K562 (cell line): ENCODE data around the gene KITLG. TPM values are rescaled to one million over a fixed set of nuclear protein-coding genes. Genes with fewer than 3 reads are reported as not detected.

Experiments
- ATAC-seq: fragments of 200-7000 bp; cut with Tn5 transposase; 3 replicates; pipeline ENCODE4 v1.9.1; 2020; ENCODE audit warnings: moderate library complexity
- BruUV-seq: library from RNA; stranded (reverse); fragments of 400-500 nt; replicated peaks from 2 replicates; lab custom pipeline; 2021; lab: Mats Ljungman, UMichigan
- CTCF ChIA-PET: fragments of 300-600 bp; formaldehyde crosslinking; extraction: SDS; loops from one replicate; lab custom pipeline; 2021; ENCODE audit warnings: low intra/inter-chr PET ratio; lab: Yijun Ruan, JAX
- POLR2A ChIA-PET: fragments of 300-600, 350-650 bp; sonication (Branson Sonifier 250); formaldehyde crosslinking; extraction: SDS; loops from one replicate; lab custom pipeline; 2021; ENCODE audit warnings: antibody characterized with exemption, inconsistent platforms; lab: Yijun Ruan, JAX
- DNase-seq, 4 experiments: peaks; one replicate each; pipeline versions ENCODE4 v3.0.0 to v3.0.0-alpha.2; 2011 to 2018; ENCODE audit warnings: low spot score in 3 of 4, mixed read lengths in 3 of 4; ENCODE audit errors: extremely low read depth in 1 of 4
- FAIRE-seq: peaks from 2 replicates; lab custom pipeline; 2011; peaks lifted over from hg19 to GRCh38; lab: Jason Lieb, UNC
- H2AFZ ChIP-seq: 2 replicates; pipeline ENCODE4 v1.6.0; 2011; ENCODE audit warnings: low read depth, low read length, control low read depth, inconsistent platforms
- H3K27ac ChIP-seq: fragments of 200-600 bp; 3 replicates; pipeline ENCODE4 v1.8.0; 2011; ENCODE audit warnings: low read depth, mild to moderate bottlenecking, control low read depth, inconsistent platforms, low read length, moderate library complexity, mixed read lengths; ENCODE audit errors: extremely low read depth
- H3K27me3 ChIP-seq, 2 experiments: fragments of 300-600 bp in 1 of 2; 2 replicates in 1 of 2; 3 replicates in 1 of 2; pipeline versions ENCODE4 v1.6.0 to v1.8.0; 2011; ENCODE audit warnings: inconsistent platforms in 2 of 2, low read length in 2 of 2, mild to moderate bottlenecking in 1 of 2, mixed read lengths in 1 of 2, moderate library complexity in 1 of 2; ENCODE audit not compliant: control insufficient read depth in 2 of 2, insufficient read depth in 2 of 2
- H3K36me3 ChIP-seq: fragments of 300-600 bp; 3 replicates; pipeline ENCODE4 v1.8.0; 2011; ENCODE audit warnings: mild to moderate bottlenecking, low read length, inconsistent platforms; ENCODE audit not compliant: control insufficient read depth, insufficient read depth
- H3K4me1 ChIP-seq, 2 experiments: fragments of 200-600 bp in 1 of 2; replicated peaks in 1 of 2; 2 replicates in 1 of 2; 3 replicates in 1 of 2; pipeline versions ENCODE4 v1.5.1 to v1.8.0; 2011; ENCODE audit warnings: inconsistent platforms in 2 of 2, low read length in 2 of 2, mild to moderate bottlenecking in 1 of 2, mixed read lengths in 1 of 2, moderate library complexity in 1 of 2; ENCODE audit not compliant: control insufficient read depth in 2 of 2, insufficient read depth in 2 of 2
- H3K4me2 ChIP-seq: 2 replicates; pipeline ENCODE4 v1.6.1; 2011; ENCODE audit warnings: low read length, control low read depth, inconsistent platforms, mixed read lengths; ENCODE audit not compliant: insufficient read depth
- H3K4me3 ChIP-seq: fragments of 200-600 bp; sonication (generic), shearing (Covaris generic); 2 replicates; pipeline ENCODE4 v1.5.1; 2016; ENCODE audit warnings: control low read depth, inconsistent platforms
- H3K79me2 ChIP-seq: fragments of 200-600 bp; 3 replicates; pipeline ENCODE4 v1.8.0; 2011; ENCODE audit warnings: low read length, inconsistent platforms; ENCODE audit not compliant: control insufficient read depth, insufficient read depth
- H3K9ac ChIP-seq, 2 experiments: 2 replicates each; pipeline versions ENCODE4 v1.6.0 to v1.6.1; 2011; ENCODE audit warnings: low read depth in 2 of 2, low read length in 2 of 2, control low read depth in 1 of 2, inconsistent platforms in 1 of 2, mild to moderate bottlenecking in 1 of 2, mixed read lengths in 1 of 2; ENCODE audit not compliant: insufficient read depth in 1 of 2
- H3K9me1 ChIP-seq: one replicate; pipeline ENCODE4 v1.6.0; 2011; ENCODE audit warnings: inconsistent platforms, mild to moderate bottlenecking, low read length, moderate library complexity; ENCODE audit not compliant: control insufficient read depth, insufficient read depth
- H3K9me3 ChIP-seq: replicated peaks from 2 replicates; pipeline ENCODE4 v1.5.1; 2011; ENCODE audit warnings: low read depth, low read length, inconsistent platforms; ENCODE audit not compliant: control insufficient read depth, insufficient read depth
- H4K20me1 ChIP-seq: replicated peaks from 2 replicates; pipeline ENCODE4 v1.6.1; 2011; ENCODE audit warnings: low read length, inconsistent platforms, mixed read lengths; ENCODE audit not compliant: control insufficient read depth, insufficient read depth
- MCM5 ChIP-seq: fragments of 450-650 bp; IDR thresholded peaks from 2 replicates; pipeline ENCODE4 v1.6.1; 2016; ENCODE audit warnings: low read depth
- SFPQ ChIP-seq: fragments of 200-400 bp; formaldehyde crosslinking; IDR thresholded peaks from 2 replicates; pipeline ENCODE4 v1.6.1; 2017; ENCODE audit warnings: mild to moderate bottlenecking, low read depth, low read length, moderate library complexity
- WGBS: fragments of 100-300 bp; shearing (Covaris generic); methylation state at CpG from one replicate; pipeline ENCODE4 v1.1.6; 2016; ENCODE audit warnings: low coverage, mixed read lengths; ENCODE audit not compliant: insufficient coverage; ENCODE audit errors: missing lambda C conversion rate; 5-methylcytosine and 5-hydroxymethylcytosine counted together
- in situ Hi-C: fragments of 300-500 bp; cut with MboI; formaldehyde crosslinking; loops from 4 replicates; pipeline ENCODE4 v1.15.0; 2018; ENCODE audit warnings: inconsistent platforms, mixed read lengths
- intact Hi-C: fragments of 100-400 bp; cut with micrococcal nuclease; formaldehyde crosslinking; loops from 2 replicates; pipeline ENCODE4 v1.14.2; 2022
- polyA plus RNA-seq, 8 experiments: library from polyadenylated mRNA; depleted of rRNA in 4 of 8; stranded (reverse) in 5 of 8; unstranded in 3 of 8; fragments of >200 nt; fragmentation: Nextera tagmentation in 2 of 8; fragmentation: Illumina TruSeq in 1 of 8; extraction: Ambion mirVana in 2 of 8; extraction: Trizol in 1 of 8; gene quantifications; 2 replicates each; pipeline versions ENCODE4 v1.2.1 to v1.2.3, GENCODE V29; 2011 to 2014; ENCODE audit warnings: inconsistent platforms in 1 of 8, missing spikeins in 1 of 8
- total RNA-seq, 7 experiments: library from RNA; depleted of rRNA in 6 of 7; stranded (reverse); fragments of >200 nt in 6 of 7; fragmentation: Illumina TruSeq in 2 of 7; extraction: Trizol in 2 of 7; gene quantifications; 2 replicates each; pipeline versions ENCODE4 v1.2.1 to v1.2.3, GENCODE V29; 2011 to 2021; ENCODE audit warnings: low replicate concordance in 1 of 7

KITLG gene
- total and polyA plus RNA-seq, 9 of the 15 experiments (the other 6 are each of a cell fraction or from before 2014, with no cell fraction given): 0.04 to 0.09 (median 0.04) TPM; not detected in 6

- in situ Hi-C loops: no loop called here
- no peak for FAIRE-seq
These were observed 11.1 kb upstream of the KITLG start for GRCh38 chr12:88591343-88591742.

More at GRCh38 chr12:88591343-88591742, 11.1 kb upstream of the KITLG start:
- Histone ChIP-seq H3K9ac (no peak overlapping the region), H3K27me3 (no peaks in the 10 kb centered on the region), H4K20me1 (no peaks in the 10 kb centered on the region), H3K36me3 (no peaks in the 10 kb centered on the region), H3K4me1 (no peaks in the 10 kb centered on the region), H3K9me1 (no peaks in the 10 kb centered on the region), H2AFZ (no peak overlapping the region), H3K9me3 (no peaks in the 10 kb centered on the region), H3K4me2 (no peak overlapping the region), H3K4me3 (no peak overlapping the region), H3K27ac (no peak overlapping the region), H3K79me2 (no peaks in the 10 kb centered on the region)
- intact Hi-C loops: no loop called here
- no TSS peak for BruUV-seq
- ChIA-PET POLR2A (no interaction called here), CTCF (no interaction called here)
- WGBS: 0% methylated on average over 2 of the region's 2 CpGs
- ATAC-seq (no peak), DNase-seq (no peak)
- TF ChIP-seq SFPQ (no peak), MCM5 (no peak)
